Measurements from ENCODE around the gene PPFIA4. TPM values are rescaled to one million over a fixed set of nuclear protein-coding genes. Genes with fewer than 3 reads are reported as not detected.

PPFIA4 gene
- total and polyA plus RNA-seq, 9 of the 15 experiments (the other 6 are each of a cell fraction or from before 2014, with no cell fraction given) = 0.07 to 12.0 (median 0.70) TPM

GRCh38 chr1:202998836-202999750 lies 27.2 kb upstream of the PPFIA4 start:
- ChIA-PET POLR2A (interaction anchor here (0.6 to 1.8 kb wide), 6 partner anchors 8 to 189 kb away, joined by 3 to 10 read pairs (median 6); partner anchors contain the start of genes PCAT6 and TMEM183A), CTCF (ENCODE audit: low intra/inter-chr PET ratio) (interaction anchor here (0.6 to 1.9 kb wide), 5 partner anchors 56 to 248 kb away, joined by 3 to 23 read pairs (median 4); partner anchors contain the start of gene KLHL12)
- BruUV-seq (replicated peaks) = no TSS peak
- Histone ChIP-seq H3K36me3 (ENCODE audit: control insufficient read depth, insufficient read depth, low read length) (no peaks in the 10 kb centered on the region), H3K9me1 (ENCODE audit: control insufficient read depth, insufficient read depth, low read length) (no peaks in the 10 kb centered on the region), H2AFZ (ENCODE audit: low read depth, low read length) (peak overlapping the region; percentile 89), H3K27ac (ENCODE audit: extremely low read depth, low read depth, low read length) (no peak overlapping the region), H3K4me3 (no peak overlapping the region), H3K4me2 (ENCODE audit: insufficient read depth, low read length) (peak overlapping the region; percentile 44), H3K79me2 (ENCODE audit: control insufficient read depth, insufficient read depth, low read length) (no peaks in the 10 kb centered on the region), H3K9me3 (replicated peaks; ENCODE audit: control insufficient read depth, insufficient read depth, low read depth, low read length) (no peaks in the 10 kb centered on the region), H3K4me1 (replicated peaks in 1 of 2; ENCODE audit: control insufficient read depth in 2 of 2, insufficient read depth in 2 of 2, low read length in 2 of 2) (peaks cover 6 to 7% of the 10 kb centered on the region in 2 experiments; a peak in 4 of 5 replicates), H3K27me3 (ENCODE audit: control insufficient read depth in 2 of 2, insufficient read depth in 2 of 2, low read length in 2 of 2) (no peaks in the 10 kb centered on the region), H3K9ac (ENCODE audit: insufficient read depth in 1 of 2, low read depth in 2 of 2, low read length in 2 of 2) (peak overlapping the region in 1 of 2 experiments; percentile 57; a peak in 2 of 4 replicates), H4K20me1 (replicated peaks; ENCODE audit: control insufficient read depth, insufficient read depth, low read length) (no peaks in the 10 kb centered on the region)
- in situ Hi-C loops (cut with MboI) = loop anchor here (5.0 to 10.0 kb wide), 2 partner anchors 72 to 244 kb away; partner anchors contain the start of gene KLHL12
- WGBS (ENCODE audit: insufficient coverage, low coverage, missing lambda C conversion rate) = 33% methylated on average over 14 of the region's 14 CpGs
- FAIRE-seq (peak; percentile 85), DNase-seq (ENCODE audit: extremely low read depth in 1 of 4, low spot score in 3 of 4) (peak; percentile 32 to 86 (median 44)), ATAC-seq (peak; percentile 77)
- intact Hi-C loops (cut with micrococcal nuclease) = loop anchor here (1.0 to 10.0 kb wide), 6 partner anchors 30 to 254 kb away; partner anchors contain the start of gene PCAT6
- TF ChIP-seq ARID2 (IDR thresholded peaks at IDR 0.05) (0 out of 2 replicates have a peak, but pooled peaks have one; percentile 31), STAG1 (CRISPR knock-in tag; IDR thresholded peaks at IDR 0.05; ENCODE audit: borderline replicate concordance) (peak; percentile 22; the same call in 1 of the 2 replicates), DMBX1 (CRISPR knock-in tag; IDR thresholded peaks at IDR 0.05; ENCODE audit: borderline replicate concordance) (0 out of 2 replicates have a peak, but pooled peaks have one; percentile 33), JUN (IDR thresholded peaks at IDR 0.05; ENCODE audit: borderline replicate concordance, low read depth, low read length) (0 out of 2 replicates have a peak, but pooled peaks have one; percentile 15), JUN (CRISPR knock-in tag; IDR thresholded peaks at IDR 0.05; ENCODE audit: borderline replicate concordance) (no peak), NR2F6 (CRISPR knock-in tag; IDR thresholded peaks at IDR 0.05) (no peak), HNRNPK (IDR thresholded peaks at IDR 0.05; ENCODE audit: low read depth, low read length, poor library complexity, severe bottlenecking) (no peak), NFATC3 (IDR thresholded peaks at IDR 0.05) (0 out of 2 replicates have a peak, but pooled peaks have one; percentile 23), CREM (IDR thresholded peaks at IDR 0.05; ENCODE audit: low read depth) (no peak), PKNOX1 (IDR thresholded peaks at IDR 0.05) (0 out of 2 replicates have a peak, but pooled peaks have one; percentile 14), SMARCC2 (IDR thresholded peaks at IDR 0.05; ENCODE audit: low read depth) (0 out of 2 replicates have a peak, but pooled peaks have one; percentile 36), TBL1XR1 (IDR thresholded peaks at IDR 0.05; ENCODE audit: low read length in 2 of 2) (peak in 1 of 2 experiments; percentile 50; a peak in 2 of 4 replicates), ZNF449 (CRISPR knock-in tag; IDR thresholded peaks at IDR 0.05) (no peak; the same call in 1 of the 2 replicates), EP300 (IDR thresholded peaks at IDR 0.05; ENCODE audit: low read length) (0 out of 2 replicates have a peak, but pooled peaks have one; percentile 29), PHF20 (IDR thresholded peaks at IDR 0.05; ENCODE audit: partially characterized antibody) (no peak), IRF9 (tag; IDR thresholded peaks at IDR 0.05) (no peak), NELFE (IDR thresholded peaks at IDR 0.05; ENCODE audit: insufficient read depth, insufficient read length) (no peak), GATAD2B (IDR thresholded peaks at IDR 0.05; ENCODE audit: borderline replicate concordance) (no peak)
